Stimulated activated naive CD4-positive, alpha-beta T cell treated with Interleukin-2 at 50 U/mL for 16 hours (primary cell): ENCODE data around the gene CDH23.

ENCODE experiments used
- DNase-seq: peaks from one replicate; lab custom pipeline; 2025; lab: John Stamatoyannopoulos, UW

The CDH23 gene

DNA sequence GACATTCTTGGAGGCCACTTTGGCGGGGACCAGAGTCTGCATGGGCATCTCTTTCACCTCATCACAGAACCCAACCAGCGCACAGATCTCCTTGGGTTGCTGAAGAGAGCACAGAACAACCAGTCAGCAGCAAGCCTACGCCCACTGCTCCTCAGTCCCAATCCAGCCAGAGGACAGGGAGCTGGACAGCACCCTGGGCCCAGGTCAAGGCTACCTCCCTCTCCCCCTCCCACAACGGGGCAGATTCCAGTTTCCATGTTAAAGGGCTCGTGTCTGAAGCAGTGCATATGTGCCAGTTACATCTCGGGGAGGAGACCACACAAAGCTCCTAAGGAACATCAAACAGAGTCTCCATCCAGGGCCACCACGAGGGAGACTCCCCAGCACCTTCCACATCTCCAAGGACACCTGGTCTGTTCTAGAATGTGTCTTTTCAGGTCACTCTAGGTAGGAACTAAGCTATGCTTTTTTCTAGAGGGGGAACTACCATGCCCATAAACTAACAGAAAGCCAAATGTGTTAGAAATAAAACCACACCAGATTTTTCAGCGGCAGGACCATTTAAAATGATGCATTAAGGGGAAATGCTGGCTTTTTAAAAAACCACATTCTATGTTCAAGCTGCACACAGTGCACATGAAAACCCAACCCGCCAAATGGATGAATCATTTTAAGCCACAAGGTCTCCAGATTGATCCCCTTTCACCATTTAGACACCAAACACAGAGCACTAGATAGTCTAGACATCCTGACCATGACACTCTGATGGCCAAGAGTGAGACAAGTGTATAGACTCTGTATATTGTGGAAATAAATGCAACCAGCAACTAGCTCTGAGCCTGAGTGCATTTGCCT, 425.4 kb downstream of the CDH23 start:
- DNase-seq: no peak

DNA sequence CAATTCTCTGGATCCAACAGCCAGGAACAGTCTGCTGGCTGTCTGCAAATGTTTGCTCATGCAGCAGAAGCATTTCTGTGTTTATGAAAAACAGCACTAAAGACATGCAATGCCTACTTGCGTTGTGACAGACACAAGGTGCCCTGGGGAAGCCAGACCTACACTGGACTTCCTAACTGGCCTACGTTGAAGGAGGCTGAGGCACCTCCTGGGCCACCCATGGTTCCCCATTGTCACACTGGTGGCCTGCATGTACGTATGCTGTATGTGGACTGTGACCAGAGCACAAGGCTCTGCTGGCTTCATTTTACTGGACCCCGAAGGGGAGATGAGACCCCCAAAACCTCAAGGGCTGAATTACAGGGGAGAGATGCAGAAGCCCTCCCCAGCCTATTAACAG, 426.6 kb downstream of the CDH23 start:
- DNase-seq: no peak

DNA sequence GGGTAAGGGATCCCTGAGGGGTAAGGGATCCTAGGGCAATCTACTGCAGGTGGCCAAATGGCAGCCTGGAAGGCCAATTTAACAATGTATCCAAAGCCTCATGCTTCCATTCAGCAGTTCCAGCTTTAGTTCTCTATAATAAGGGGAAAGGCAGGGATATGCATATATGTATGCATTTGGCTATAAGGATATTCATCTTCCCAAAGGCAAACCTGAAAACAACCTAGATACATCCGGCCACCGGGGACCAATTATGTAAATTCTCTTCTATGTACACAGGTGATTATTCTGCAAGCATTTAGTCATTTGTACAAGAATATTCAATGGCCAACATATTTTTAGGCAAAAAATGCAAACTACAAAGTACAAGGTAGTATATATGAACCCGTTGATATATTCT, 427.6 kb downstream of the CDH23 start:
- no peak for DNase-seq

DNA sequence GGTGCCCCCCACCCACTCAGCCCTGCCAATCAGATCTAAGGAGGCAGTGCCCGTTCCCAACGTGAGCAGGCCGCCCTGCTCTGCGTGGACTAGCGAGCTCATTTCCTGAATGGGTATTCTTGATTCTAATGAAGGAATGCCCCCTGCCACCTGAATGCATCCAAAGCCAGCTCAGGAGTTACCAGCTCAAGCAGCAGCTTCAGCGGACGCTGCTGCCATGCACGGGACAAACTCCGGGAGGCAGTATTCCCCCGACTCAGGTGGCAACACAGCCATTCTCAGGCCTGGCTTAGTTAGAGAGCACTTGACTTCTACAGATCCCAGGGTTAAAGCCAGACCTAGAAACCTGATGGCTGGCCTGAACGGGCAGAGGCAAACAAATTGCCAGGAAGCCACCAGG, 428.5 kb downstream of the CDH23 start:
- no peak for DNase-seq

DNA sequence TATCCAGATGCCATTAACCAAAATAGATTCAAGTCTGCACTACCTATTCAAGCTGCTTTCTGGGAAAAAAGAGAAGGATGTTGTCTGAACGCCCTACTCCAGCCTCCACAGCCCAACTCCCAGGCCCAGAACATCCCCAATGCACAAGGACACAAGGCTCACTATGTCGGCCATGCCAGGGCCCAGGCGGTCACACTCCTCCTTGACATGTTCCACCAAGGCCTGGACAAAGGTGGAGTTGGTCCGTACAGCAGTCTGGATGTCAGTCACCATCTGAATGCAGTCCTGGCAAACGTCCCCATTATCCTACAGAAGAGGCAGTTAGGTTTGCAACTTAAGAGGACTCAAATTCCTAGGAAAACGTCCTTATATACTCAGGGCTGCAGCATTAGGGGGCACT, 431.1 kb downstream of the CDH23 start:
- DNase-seq: no peak

DNA sequence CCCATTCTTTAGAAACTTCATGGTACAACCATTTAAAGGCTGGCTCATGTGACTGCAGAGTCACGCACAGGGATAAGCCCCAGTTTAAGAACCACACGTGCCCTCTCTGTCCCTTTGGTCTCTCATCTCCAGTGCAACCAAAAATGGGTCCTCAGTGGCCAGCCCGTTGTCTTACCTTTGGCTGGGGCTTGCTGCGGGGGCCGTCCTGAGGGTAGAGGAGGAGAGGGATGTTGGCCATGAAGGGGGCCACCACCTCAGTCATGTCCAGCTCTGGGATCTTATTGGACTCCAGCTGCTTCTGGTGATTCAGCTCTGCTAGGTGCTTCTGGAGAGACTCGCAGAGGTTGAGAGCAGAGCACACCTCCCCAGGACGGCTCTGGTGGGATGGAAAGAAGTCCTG, 432.0 kb downstream of the CDH23 start:
- DNase-seq: no peak

DNA sequence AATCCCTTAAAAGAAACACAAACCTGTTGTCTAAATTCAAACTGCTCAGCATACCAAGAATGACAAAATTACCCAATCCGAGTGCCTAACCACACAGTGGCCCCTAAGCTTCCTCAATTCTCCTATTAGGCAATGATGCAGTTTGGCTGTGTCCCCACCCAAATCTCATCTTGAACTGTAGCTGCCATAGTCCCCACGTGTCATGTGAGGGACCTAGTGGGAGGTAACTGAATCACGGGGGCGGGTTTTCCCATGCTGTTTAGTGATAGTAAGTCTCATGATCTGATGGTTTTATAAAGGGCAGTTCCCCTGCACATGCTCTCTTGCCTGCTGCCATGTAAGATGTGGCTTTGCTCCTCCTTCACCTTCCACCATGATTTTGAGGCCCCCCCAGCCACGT, 432.5 kb downstream of the CDH23 start:
- no peak for DNase-seq

DNA sequence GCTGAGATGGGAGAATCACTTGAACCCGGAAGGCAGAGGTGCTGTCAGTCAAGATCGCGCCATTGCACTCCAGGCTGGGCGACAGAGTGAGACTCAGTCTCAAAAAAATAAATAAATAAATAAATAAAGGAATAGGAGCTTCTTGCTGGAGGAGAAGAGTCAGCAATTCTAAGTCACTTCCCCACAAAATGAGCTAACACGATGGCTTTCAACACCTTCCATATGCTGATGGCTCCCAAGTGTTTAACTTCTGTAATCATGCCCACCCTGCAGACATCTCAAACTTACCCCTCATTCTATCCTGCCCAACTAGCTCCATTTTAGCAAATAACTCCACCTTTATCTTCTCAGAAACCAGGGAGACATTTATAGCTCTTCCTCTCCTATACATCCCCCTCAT, 433.2 kb downstream of the CDH23 start:
- DNase-seq: no peak

DNA sequence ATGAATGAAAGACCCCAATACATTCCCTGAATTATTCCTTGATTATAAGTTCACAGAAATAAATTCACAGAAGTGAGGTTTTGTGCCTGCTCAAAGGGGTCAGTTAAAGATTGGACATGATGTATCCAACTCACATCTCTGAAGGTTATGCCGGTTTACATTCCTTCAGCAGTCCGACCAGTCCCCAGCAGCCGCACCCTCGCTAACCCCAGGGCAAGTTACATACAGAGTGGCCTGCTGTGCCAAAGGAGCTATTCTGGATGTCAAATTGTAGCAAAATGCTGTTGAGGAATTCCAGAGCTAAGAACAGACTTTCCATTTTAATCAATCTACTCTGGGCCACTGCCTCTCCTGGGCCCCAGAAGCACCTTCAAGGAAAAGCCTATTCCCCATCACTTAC, 434.0 kb downstream of the CDH23 start:
- no peak for DNase-seq

DNA sequence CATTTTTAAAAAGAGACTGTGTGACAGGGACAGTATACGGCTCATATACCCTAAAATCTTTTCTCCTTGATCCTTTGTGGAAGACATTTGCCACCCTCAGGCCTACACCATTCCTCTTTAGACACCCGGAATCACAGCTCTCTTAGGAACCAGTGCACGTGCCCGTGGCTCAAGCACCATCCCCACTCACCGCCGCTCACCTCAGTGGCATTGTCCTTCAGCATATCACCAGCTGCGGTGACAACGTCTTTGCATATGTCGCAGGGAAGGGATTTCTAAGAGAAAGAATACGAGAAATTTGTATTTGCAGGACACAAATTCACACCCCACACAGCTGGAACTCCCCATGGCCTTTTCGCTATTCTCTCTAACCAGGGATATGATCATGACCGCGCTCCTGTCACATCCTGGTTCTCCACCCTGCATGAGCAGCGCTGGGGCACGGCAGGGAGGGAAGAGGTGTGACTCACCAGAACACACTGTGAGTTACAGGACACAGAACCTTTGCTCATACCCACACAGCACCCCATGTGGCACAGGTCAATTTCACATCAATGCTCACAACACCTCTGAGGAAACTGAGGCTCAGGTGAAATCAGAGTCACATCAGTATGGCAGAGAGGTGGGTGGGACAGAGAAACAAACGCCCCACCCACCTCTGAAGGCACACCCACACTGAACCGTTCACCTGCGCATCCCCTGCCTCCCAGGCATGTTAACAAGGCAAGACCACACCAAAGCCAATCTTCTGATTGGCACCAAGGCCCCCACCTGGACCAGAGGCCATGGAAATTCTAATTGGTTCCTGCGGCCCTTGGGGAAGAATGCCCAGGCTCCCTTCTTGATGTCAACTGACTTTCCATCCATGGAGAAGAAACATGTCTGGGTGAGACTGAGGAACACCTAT, 435.2 kb downstream of the CDH23 start:
- DNase-seq: no peak

DNA sequence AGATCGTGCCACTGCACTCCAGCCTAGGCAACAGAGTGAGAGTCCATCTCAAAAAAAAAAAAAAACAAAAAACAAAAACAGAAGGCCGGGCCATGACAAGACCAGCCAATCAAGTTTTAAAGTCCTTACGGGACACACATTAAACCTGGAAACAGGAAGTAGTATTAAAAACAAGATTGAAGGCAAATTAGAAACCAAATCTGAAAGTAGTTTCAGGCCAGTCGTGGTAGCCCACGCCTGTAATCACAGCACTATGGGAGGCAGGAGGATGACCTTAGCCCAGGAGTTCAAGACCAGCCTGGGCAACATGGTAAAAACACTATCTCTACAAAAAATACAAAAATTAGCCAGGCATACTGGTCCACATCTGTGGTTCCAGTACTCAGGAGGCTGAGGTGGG, 436.2 kb downstream of the CDH23 start:
- no peak for DNase-seq

DNA sequence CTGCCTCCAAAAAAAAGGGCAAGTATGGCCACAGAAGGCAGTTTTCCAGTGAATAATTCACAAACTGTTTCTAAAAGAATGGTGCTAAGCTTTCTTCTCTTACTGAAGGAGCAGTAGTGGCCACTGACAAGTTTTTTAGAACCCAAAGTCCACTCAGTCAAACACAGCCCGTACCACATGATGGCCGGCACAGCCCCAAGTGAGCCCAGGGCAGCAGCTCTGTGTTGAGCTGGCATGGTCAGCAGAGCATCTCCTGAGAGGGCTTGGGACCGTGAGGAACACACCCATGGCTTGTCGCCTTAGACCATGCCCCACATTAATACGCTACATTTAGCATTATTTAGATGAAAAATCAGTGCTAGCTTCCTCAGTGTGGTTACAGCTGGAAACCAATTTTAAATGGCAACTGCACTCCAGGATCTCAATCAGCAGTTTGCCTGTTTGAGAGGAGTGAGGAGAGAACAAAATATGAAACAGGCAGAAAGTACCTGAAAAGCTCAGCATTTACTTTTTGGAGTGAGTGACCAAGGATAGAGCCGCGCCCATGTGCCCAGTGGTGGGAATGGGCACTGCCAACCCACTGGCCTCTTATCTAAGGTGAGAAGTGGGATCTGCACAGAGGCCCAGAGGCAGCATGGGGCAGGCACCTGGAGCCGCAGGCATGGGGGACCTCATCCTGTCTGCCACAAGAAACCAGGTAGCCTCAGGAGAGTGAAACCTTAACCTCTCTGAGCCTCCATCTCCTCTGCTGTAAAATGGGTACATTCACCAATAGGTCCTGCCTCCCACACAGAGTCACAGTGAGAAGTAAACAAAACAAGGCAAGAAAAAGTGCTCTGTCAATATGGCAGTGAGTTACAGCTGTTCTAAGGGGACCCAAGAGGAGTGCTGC, 437.0 kb downstream of the CDH23 start:
- DNase-seq: no peak

DNA sequence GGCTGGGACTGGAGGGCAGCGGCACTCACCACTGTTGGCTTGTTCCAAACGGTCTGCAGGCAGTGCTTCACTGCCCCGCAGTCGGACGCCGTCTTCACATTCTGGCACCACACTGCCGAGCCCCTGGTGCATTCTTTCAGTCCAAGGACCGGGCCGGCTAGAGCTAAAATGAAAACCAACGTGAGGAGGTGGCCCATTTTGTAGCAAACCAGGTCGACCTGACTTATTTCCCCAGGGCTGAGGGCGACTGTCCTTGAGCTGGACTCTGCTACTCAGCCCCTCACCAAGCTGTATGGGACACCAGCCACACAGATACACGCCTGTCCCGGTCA, 437.6 kb downstream of the CDH23 start:
- DNase-seq: no peak

DNA sequence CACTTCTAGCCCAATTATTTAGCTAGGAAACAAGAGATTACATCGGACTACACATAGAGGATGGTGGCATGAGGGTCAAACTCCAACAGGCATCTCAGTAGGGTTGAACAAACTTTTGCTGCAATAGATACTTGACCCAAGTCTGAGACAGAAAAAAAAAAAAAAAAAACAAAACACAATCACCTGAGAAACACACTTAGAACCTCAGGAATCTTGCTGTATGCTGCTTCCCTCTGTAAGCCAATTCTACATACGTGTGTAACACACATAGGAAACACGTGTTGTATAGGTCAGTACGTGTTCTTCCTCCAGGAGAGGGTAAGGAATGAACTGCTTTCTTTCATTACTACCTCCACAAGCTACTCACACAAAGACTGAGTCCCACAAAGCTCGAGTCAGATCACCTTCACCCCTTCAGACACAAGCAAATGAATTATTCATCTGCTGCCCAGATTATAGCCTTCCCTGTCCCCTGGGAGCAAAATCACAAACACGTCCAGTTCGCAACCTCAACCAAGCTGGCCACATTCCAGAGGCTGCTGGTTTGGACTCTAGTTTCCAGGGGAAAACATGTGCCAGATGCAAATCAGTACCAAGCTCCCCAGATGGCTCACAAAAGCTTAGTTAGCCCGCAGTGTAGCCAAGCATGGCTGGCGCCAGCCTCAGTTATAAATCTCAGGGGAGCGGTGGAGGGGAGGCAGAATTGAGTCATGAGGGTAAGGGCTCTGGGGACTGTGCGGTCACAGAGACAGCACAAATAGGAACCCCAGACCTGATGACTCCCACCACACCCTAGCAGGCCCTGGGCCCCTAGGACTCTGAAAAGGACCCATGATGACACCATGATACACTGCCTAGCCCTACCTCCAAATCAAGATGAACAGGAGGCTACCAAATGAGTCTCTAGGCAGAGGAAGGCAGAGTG, 439.2 kb downstream of the CDH23 start:
- no peak for DNase-seq

DNA sequence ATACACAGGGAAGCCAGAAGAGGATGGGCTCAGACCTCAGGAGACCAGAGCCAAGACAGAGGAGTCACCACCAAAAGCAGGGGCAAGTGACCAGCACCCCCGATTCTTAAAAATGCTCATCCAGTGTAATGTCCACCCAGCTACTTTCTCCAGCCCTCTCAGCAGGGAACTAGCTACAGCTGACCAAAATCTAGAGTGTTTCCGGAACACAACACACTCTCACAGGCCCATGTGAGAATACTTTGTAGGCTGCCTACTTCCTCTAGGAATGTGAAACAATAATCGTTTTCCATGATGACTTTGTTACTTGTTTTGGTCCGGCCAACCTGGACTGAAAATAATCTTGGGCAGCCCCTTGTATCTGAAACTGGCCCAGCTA, 439.9 kb downstream of the CDH23 start:
- no peak for DNase-seq

DNA sequence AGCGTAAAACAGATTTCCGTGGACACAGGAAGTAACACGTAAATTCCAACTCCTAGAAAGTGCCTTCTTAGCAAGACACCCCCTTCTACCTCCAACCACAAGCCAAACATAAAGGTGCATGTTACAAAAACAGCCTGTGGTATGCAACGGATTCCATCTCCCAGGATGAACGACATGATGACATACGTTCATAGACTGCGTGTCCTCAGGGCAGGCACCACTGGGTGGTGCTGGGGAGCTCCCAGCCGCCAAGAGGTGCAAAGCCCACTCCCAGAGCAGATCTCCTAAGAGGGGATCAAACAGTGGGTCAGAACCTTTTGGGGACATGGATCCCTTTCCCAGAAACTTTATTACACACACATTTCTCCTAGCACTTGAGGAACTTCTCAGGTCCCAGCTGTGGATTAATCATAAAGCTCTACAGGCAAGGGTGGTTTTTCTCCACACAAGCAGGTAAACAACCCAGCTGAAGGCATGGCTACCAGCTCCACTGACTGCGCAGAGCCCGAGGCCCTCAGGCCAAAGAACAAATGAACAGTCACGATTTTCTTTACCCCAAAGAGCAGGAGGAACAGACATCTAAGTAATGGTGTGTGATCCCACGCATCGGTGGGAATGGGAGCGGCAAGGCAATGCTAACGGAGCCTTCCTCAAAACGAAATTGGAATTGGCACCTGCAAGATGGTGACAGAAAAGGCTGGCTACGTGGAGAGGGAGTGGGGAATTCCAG, 440.5 kb downstream of the CDH23 start:
- no peak for DNase-seq

DNA sequence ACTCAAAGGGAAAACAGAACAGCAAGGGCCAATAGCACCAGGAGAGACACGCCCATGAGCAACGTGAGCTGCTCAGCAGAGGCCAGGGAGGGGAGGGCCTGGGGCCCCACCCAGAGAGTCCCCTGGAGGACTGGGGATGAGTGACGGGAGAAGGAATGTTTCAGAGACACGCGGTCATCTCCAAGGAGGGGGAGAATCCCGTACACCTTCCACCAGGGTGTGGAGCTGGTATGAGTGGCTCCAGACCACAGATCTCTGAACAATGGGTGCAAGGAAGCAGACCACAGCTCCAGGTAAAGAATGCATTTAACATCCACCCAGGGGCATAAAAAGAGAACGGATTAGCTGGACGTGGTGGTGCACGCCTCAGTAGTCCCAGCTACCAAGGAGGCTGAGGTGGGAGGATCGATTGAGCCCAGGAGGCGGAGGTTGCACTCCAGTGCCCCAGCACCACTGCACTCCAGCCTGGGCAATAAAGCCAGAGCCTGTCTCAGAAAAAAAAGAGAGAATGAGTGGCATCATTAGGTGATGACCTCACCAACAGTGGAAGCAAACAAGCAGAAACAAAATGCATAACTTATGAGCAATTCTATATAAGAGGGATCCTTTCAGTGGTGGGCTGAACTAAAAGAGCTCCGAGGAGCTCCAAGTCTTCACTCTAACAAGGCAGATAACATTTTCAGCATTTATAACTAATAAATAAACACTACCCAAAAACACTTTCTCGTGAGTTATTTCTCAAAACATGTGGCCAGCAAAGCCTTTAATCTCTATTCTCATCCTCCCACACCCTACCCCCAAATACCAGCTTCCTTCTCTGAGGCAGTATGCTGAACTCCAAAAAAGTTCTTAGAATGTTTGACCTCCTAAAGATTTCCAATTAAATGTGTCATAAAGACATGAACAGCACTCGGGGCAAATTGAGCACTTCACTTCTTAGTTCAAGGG, 441.8 kb downstream of the CDH23 start:
- DNase-seq: no peak

DNA sequence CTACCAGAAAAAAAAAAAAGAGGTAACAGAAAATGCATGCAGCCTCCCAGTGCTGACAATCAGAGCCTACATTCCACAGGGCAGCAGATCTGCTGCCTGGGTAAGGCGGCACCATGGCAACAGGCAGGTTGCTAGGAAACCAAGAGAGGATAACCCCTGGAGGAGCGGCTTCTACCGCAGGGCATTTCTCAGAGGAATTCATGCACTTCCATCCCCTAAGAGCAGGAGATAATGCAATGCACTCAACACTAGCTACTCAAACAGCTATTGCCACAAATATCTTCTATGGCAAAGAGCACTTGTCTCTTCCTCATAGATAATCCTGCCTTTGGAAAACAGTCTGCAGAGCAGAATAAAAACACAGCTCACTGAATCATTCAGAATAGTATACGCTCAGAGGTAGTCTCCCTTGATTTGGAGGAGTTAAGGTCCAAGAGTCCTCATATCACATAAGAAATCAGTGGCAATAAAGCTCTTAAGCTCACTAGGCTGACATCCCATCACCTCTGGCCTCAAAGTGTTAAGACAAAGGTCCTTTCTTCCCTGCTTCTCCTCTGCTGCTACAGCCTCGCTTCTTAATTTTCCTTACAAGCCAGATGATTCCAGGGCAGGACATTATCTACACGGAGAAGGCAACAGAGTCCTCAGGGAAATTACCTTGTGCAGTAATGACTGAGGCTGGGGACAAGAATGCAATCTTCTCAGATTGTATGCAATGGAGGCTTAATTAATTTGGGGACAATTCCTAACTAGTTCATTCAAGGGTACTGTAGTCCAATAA, 443.6 kb downstream of the CDH23 start:
- no peak for DNase-seq

DNA sequence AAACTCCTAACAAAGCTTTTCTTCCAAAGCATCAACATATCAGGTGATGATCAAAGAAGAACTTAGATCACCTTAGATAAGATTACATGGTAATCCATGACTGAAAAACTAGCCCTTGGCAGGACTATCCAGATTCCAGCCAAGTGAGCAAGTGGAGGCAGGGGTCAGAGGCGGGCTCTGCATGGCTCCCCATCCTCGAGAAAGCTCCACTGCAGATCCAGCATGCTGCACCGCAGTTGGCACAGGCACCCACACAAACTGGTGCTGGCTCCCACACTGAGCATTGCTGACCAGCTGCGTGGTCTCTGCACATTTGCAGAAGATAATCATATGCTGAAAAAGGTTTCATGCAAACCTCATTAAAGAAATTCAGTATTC, 444.2 kb downstream of the CDH23 start:
- DNase-seq: no peak
